ENCODE results near the gene DMRTC2.

The DMRTC2 gene

GRCh38 chr19:41845001-41845050, at the start of gene DMRTC2:
DMRTC2 (plus strand) TSS chr19:41845042; CDS start chr19:41847429, 2,387 bp downstream.
- POLR2A ChIA-PET = interaction anchor here (3.1 kb wide), 1 partner anchor 15 kb away, joined by 15 read pairs; the partner anchor contains the start of gene RPS19
- Histone ChIP-seq H3K4me1 (ENCODE audit: control insufficient read depth, insufficient read depth, low read length) (no peaks in the 10 kb centered on the region), H3K9me3 (ENCODE audit: control insufficient read depth, insufficient read depth, low read depth, low read length) (no peaks in the 10 kb centered on the region), H3K4me3 (ENCODE audit: low read depth, low read length) (no peak within 1 kb of the TSS), H3K27ac (ENCODE audit: extremely low read depth, low read depth, low read length) (no peak within 1 kb of the TSS), H3K36me3 (ENCODE audit: control insufficient read depth in 2 of 2, insufficient read depth in 1 of 2, low read length in 2 of 2) (no peaks in the 10 kb centered on the region)
- TF ChIP-seq KLF1 (tag by site-specific recombination; IDR thresholded peaks at IDR 0.05) (no peak), PRDM4 (tag by site-specific recombination; IDR thresholded peaks at IDR 0.05) (no peak), ZNF266 (tag by site-specific recombination; IDR thresholded peaks at IDR 0.05; ENCODE audit: low read depth) (no peak), KLF10 (tag by site-specific recombination; IDR thresholded peaks at IDR 0.05) (no peak), ELK4 (IDR thresholded peaks at IDR 0.05; ENCODE audit: borderline replicate concordance, low read depth, low read length) (no peak), KLF8 (tag by site-specific recombination; IDR thresholded peaks at IDR 0.05) (no peak), ZNF362 (tag by site-specific recombination; IDR thresholded peaks at IDR 0.05) (no peak), ZNF2 (tag by site-specific recombination; IDR thresholded peaks at IDR 0.05) (no peak), ZNF677 (tag by site-specific recombination; IDR thresholded peaks at IDR 0.05) (no peak), ZNF514 (tag by site-specific recombination; IDR thresholded peaks at IDR 0.05) (no peak), ZNF140 (tag by site-specific recombination; IDR thresholded peaks at IDR 0.05) (no peak), ZNF214 (tag by site-specific recombination; IDR thresholded peaks at IDR 0.05; ENCODE audit: borderline replicate concordance) (no peak), ZSCAN23 (tag by site-specific recombination; IDR thresholded peaks at IDR 0.05) (no peak)
- CTCF ChIA-PET = interaction anchor here (1.6 kb wide), 1 partner anchor 10 kb away, joined by 6 read pairs; no protein-coding TSS in a partner anchor

DNA sequence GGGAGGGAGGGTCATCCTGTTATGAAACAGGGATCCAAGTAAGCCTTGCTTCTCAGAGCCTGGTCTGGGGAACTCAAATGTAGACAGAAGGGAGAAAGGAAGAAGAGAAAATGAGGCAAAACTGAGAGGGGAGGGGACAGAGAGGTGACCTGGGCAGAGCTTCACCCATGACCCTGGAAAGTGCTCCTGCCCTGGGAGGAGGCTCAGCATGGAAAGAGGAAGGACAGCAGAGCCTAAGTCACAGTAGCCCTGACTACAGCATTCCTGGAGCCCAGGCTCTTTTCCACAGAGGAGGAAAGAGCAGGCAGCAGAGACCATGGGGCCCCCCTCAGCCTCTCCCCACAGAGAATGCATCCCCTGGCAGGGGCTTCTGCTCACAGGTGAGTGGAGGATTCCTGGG, 48.5 kb upstream of the DMRTC2 start, which contains the start of gene CEACAM3:
CEACAM3 (plus strand) TSS at position 226 of the 400 bp plus-strand sequence; CDS start at position 317, 91 bp downstream.
- no peaks in the 10 kb centered on the region for H3K4me1 ChIP-seq (ENCODE audit: control insufficient read depth, insufficient read depth, low read length)
- H3K36me3 ChIP-seq (ENCODE audit: control insufficient read depth in 2 of 2, insufficient read depth in 1 of 2, low read length in 2 of 2) = no peaks in the 10 kb centered on the region
- CTCF ChIA-PET = interaction anchor here (0.8 to 8.3 kb wide), 17 partner anchors 9 to 222 kb away, joined by 3 to 202 read pairs (median 9); partner anchors contain the start of gene CEACAM6
- no peak within 1 kb of the TSS for H3K4me3 ChIP-seq (ENCODE audit: low read depth, low read length)
- H3K27ac ChIP-seq (ENCODE audit: extremely low read depth, low read depth, low read length) = no peak within 1 kb of the TSS
- POLR2A ChIA-PET = no interaction called here
- TF ChIP-seq KLF1 (tag by site-specific recombination; IDR thresholded peaks at IDR 0.05) = no peak
- no peaks in the 10 kb centered on the region for H3K9me3 ChIP-seq (ENCODE audit: control insufficient read depth, insufficient read depth, low read depth, low read length)

DNA sequence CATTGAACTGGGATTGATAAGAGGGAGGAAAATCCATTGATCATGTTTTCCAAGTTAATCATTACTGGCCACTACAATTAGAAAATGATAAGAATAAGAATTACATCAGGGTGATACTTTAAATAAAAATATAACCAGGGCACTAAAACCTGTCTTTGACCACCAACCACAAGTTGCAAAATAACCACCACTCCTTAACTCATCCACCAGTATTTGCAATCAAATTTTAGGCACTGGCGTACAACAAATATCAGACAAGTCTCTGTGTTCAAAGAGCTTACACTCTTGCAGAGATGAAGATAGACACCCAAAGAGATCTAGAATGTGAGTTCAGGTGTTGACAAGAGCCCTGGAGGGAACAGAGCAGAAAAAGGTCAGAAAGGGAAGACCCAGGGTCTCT, 47.9 kb upstream of the DMRTC2 start:
- CTCF ChIA-PET = interaction anchor here (0.5 to 8.3 kb wide), 8 partner anchors 14 to 110 kb away, joined by 3 to 202 read pairs (median 76); partner anchors contain the start of gene CEACAM6
- Histone ChIP-seq H3K4me1 (ENCODE audit: control insufficient read depth, insufficient read depth, low read length) (no peaks in the 10 kb centered on the region), H3K27ac (ENCODE audit: extremely low read depth, low read depth, low read length) (no peak overlapping the region)
- TF ChIP-seq, protein P1, sequence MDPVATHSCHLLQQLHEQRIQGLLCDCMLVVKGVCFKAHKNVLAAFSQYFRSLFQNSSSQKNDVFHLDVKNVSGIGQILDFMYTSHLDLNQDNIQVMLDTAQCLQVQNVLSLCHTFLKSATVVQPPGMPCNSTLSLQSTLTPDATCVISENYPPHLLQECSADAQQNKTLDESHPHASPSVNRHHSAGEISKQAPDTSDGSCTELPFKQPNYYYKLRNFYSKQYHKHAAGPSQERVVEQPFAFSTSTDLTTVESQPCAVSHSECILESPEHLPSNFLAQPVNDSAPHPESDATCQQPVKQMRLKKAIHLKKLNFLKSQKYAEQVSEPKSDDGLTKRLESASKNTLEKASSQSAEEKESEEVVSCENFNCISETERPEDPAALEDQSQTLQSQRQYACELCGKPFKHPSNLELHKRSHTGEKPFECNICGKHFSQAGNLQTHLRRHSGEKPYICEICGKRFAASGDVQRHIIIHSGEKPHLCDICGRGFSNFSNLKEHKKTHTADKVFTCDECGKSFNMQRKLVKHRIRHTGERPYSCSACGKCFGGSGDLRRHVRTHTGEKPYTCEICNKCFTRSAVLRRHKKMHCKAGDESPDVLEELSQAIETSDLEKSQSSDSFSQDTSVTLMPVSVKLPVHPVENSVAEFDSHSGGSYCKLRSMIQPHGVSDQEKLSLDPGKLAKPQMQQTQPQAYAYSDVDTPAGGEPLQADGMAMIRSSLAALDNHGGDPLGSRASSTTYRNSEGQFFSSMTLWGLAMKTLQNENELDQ (tag by site-specific recombination; IDR thresholded peaks at IDR 0.05; ENCODE audit: low read depth) = no peak
- TF ChIP-seq ZNF548 (tag by site-specific recombination; IDR thresholded peaks at IDR 0.05) = no peak
- TF ChIP-seq ZSCAN4 (tag by site-specific recombination; IDR thresholded peaks at IDR 0.05) = no peak
- TF ChIP-seq CTCF (tag by site-specific recombination; IDR thresholded peaks at IDR 0.05) = no peak
- TF ChIP-seq TRIM28 (IDR thresholded peaks at IDR 0.05; ENCODE audit: borderline replicate concordance, low read length) = no peak
- TF ChIP-seq ZNF621 (tag by site-specific recombination; IDR thresholded peaks at IDR 0.05) = no peak
- TF ChIP-seq, protein P2, sequence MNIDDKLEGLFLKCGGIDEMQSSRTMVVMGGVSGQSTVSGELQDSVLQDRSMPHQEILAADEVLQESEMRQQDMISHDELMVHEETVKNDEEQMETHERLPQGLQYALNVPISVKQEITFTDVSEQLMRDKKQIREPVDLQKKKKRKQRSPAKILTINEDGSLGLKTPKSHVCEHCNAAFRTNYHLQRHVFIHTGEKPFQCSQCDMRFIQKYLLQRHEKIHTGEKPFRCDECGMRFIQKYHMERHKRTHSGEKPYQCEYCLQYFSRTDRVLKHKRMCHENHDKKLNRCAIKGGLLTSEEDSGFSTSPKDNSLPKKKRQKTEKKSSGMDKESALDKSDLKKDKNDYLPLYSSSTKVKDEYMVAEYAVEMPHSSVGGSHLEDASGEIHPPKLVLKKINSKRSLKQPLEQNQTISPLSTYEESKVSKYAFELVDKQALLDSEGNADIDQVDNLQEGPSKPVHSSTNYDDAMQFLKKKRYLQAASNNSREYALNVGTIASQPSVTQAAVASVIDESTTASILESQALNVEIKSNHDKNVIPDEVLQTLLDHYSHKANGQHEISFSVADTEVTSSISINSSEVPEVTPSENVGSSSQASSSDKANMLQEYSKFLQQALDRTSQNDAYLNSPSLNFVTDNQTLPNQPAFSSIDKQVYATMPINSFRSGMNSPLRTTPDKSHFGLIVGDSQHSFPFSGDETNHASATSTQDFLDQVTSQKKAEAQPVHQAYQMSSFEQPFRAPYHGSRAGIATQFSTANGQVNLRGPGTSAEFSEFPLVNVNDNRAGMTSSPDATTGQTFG (tag by site-specific recombination; IDR thresholded peaks at IDR 0.05; ENCODE audit: borderline replicate concordance) = no peak

More for the DNA sequence above, 47.9 kb upstream of the DMRTC2 start:
- POLR2A ChIA-PET = no interaction called here
- Histone ChIP-seq H3K36me3 (ENCODE audit: control insufficient read depth in 2 of 2, insufficient read depth in 1 of 2, low read length in 2 of 2) (no peaks in the 10 kb centered on the region), H3K9me3 (ENCODE audit: control insufficient read depth, insufficient read depth, low read depth, low read length) (no peaks in the 10 kb centered on the region), H3K4me3 (ENCODE audit: low read depth, low read length) (no peak overlapping the region)
